DOHH2 (cell line): ENCODE measurements around the gene MAL.

ENCODE experiments used
- H3F3A ChIP-seq: fragments of 200-600 bp; sonication (generic), shearing (Covaris generic); 2 replicates; pipeline ENCODE4 v1.6.0; 2016; ENCODE audit warnings: antibody characterized with exemption, mild to moderate bottlenecking; ENCODE audit not compliant: control insufficient read depth, insufficient read depth
- H3K27ac ChIP-seq: fragments of 200-600 bp; sonication (generic); 2 replicates; pipeline ENCODE4 v1.5.1; 2014; ENCODE audit warnings: low read depth, mild to moderate bottlenecking, low read length, moderate library complexity
- H3K27me3 ChIP-seq: fragments of 200-600 bp; sonication (generic); 2 replicates; pipeline ENCODE4 v1.6.1; 2014; ENCODE audit warnings: mild to moderate bottlenecking, low read length, mixed read lengths; ENCODE audit not compliant: control insufficient read depth
- H3K36me3 ChIP-seq: fragments of 200-600 bp; sonication (generic); 2 replicates; pipeline ENCODE4 v1.6.1; 2014; ENCODE audit warnings: mild to moderate bottlenecking, low read length, moderate library complexity, mixed read lengths; ENCODE audit not compliant: control insufficient read depth
- H3K4me1 ChIP-seq: fragments of 200-600 bp; sonication (generic); 2 replicates; pipeline ENCODE4 v1.6.1; 2014; ENCODE audit warnings: mild to moderate bottlenecking, low read length, mixed read lengths; ENCODE audit not compliant: control insufficient read depth
- H3K4me2 ChIP-seq: fragments of 200-600 bp; sonication (generic); 2 replicates; pipeline ENCODE4 v1.6.0; 2014; ENCODE audit warnings: mild to moderate bottlenecking, low read length, moderate library complexity
- H3K4me3 ChIP-seq: fragments of 200-600 bp; sonication (generic); 2 replicates; pipeline ENCODE4 v1.5.1; 2014; ENCODE audit warnings: mild to moderate bottlenecking, low read length, mixed read lengths
- H3K79me2 ChIP-seq: fragments of 200-600 bp; sonication (generic); 2 replicates; pipeline ENCODE4 v1.6.1; 2014; ENCODE audit warnings: mild to moderate bottlenecking, low read length, mixed read lengths; ENCODE audit not compliant: control insufficient read depth
- H3K9me2 ChIP-seq: fragments of 200-600 bp; sonication (generic); replicated peaks from 2 replicates; pipeline ENCODE4 v1.6.1; 2014; ENCODE audit warnings: mild to moderate bottlenecking, low read length, mixed read lengths; ENCODE audit not compliant: control insufficient read depth
- H3K9me3 ChIP-seq: fragments of 200-600 bp; sonication (generic); 2 replicates; pipeline ENCODE4 v1.6.1; 2014; ENCODE audit warnings: antibody characterized with exemption, low read length, mixed read lengths; ENCODE audit not compliant: control insufficient read depth, insufficient read depth
- H4K20me1 ChIP-seq: fragments of 200-600 bp; sonication (generic); 2 replicates; pipeline ENCODE4 v1.6.0; 2014; ENCODE audit warnings: low read depth, mild to moderate bottlenecking, antibody characterized with exemption, low read length, moderate library complexity; ENCODE audit not compliant: control insufficient read depth, insufficient read depth
- EZH2phosphoT487 ChIP-seq: fragments of 200-600 bp; sonication (generic); IDR thresholded peaks from 2 replicates; pipeline ENCODE4 v1.6.1; 2017; ENCODE audit warnings: borderline replicate concordance, mild to moderate bottlenecking, antibody characterized with exemption, low read length, moderate library complexity, mixed read lengths
- TF ChIP-seq, protein P1 (sequence below): fragments of 200-600 bp; sonication (generic); IDR thresholded peaks from one replicate; pipeline ENCODE4 v1.5.1; 2014; ENCODE audit warnings: antibody characterized with exemption, mild to moderate bottlenecking, low read depth, low read length; ENCODE audit not compliant: poor library complexity, severe bottlenecking

MAL gene

DNA sequence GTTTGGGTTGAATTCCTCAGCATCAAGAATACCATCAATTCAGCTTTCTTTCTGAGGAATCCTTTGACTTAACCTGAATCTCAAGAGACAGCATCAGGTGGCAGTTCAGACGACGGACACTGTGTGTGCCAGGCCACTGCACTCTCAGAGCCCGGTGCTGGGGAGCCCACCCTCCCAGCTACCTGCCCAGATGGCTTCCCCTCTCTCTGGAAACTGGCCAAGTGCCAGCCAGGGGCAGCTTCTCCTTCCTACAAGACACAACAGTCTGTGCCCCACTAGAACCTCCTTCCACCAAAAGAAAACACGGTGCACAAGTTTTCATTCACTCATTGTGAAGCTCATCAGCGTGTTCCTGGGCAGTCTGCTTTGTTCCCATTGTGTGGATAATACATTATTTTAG lies 28.5 kb downstream of the MAL start:
- H3K27me3 ChIP-seq: peaks cover 14% of the 10 kb centered on the region
- no peaks in the 10 kb centered on the region for H4K20me1 ChIP-seq
- TF ChIP-seq, protein P1, sequence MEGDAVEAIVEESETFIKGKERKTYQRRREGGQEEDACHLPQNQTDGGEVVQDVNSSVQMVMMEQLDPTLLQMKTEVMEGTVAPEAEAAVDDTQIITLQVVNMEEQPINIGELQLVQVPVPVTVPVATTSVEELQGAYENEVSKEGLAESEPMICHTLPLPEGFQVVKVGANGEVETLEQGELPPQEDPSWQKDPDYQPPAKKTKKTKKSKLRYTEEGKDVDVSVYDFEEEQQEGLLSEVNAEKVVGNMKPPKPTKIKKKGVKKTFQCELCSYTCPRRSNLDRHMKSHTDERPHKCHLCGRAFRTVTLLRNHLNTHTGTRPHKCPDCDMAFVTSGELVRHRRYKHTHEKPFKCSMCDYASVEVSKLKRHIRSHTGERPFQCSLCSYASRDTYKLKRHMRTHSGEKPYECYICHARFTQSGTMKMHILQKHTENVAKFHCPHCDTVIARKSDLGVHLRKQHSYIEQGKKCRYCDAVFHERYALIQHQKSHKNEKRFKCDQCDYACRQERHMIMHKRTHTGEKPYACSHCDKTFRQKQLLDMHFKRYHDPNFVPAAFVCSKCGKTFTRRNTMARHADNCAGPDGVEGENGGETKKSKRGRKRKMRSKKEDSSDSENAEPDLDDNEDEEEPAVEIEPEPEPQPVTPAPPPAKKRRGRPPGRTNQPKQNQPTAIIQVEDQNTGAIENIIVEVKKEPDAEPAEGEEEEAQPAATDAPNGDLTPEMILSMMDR: no peak
- no peak for TF ChIP-seq EZH2phosphoT487
- H3K9me2 ChIP-seq: no peaks in the 10 kb centered on the region
- no peaks in the 10 kb centered on the region for H3K79me2 ChIP-seq
- H3K4me3 ChIP-seq: no peak overlapping the region
- H3K4me1 ChIP-seq: no peaks in the 10 kb centered on the region
- no peaks in the 10 kb centered on the region for H3K9me3 ChIP-seq
- H3K27ac ChIP-seq: no peak overlapping the region
- no peak overlapping the region for H3K4me2 ChIP-seq
- no peaks in the 10 kb centered on the region for H3K36me3 ChIP-seq
- no peaks in the 10 kb centered on the region for H3F3A ChIP-seq

DNA sequence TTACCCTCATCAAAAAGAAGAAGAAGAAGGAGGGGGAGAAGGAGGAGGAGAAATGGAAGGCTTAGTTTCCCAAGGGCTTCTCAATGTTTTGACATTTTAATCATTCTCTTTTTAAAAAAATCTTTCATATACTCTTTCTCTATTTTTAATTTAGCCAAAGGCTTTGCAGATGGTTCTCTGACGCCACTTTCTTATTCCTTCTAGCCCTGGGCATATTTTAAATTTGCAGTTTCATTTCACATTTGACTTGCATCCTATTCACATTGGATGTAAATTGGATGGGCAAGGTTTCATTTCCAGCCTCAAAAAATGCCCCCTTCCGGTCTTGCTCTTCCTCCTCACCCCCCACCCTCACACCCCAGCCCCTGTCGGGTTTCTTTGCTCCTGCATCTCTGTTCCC lies 29.8 kb downstream of the MAL start:
- no peak overlapping the region for H3K4me2 ChIP-seq

DNA sequence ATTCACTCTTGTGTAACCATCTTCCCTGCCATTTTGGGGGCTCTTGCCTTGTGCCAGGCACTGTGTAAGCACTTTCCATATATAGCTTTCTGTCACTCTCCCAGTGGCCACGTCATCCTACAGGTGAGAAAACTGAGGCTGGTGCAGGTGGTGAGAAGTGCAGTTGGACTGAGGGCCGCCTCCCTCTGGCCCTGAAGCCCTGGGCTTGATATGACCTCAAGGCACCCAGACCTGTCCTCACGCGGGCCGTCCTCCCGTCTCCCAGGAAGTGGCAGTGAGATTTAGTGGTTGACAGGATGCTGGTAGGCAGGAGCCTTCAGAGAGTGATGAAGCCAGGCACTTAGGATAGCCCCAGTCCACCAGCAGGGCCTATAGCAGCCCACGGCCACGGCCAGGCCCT lies 30.5 kb downstream of the MAL start:
- no peaks in the 10 kb centered on the region for H4K20me1 ChIP-seq
- no peaks in the 10 kb centered on the region for H3F3A ChIP-seq
- H3K27ac ChIP-seq: no peak overlapping the region
- TF ChIP-seq EZH2phosphoT487: no peak
- TF ChIP-seq, protein P1: no peak
- no peak overlapping the region for H3K4me2 ChIP-seq
- peaks cover 14% of the 10 kb centered on the region for H3K27me3 ChIP-seq
- H3K79me2 ChIP-seq: no peaks in the 10 kb centered on the region
- no peak overlapping the region for H3K4me3 ChIP-seq
- no peaks in the 10 kb centered on the region for H3K9me3 ChIP-seq
- no peaks in the 10 kb centered on the region for H3K9me2 ChIP-seq
- no peaks in the 10 kb centered on the region for H3K4me1 ChIP-seq
- H3K36me3 ChIP-seq: no peaks in the 10 kb centered on the region

More for the DNA sequence above, 29.8 kb downstream of the MAL start:
- Histone ChIP-seq H3K9me3 (no peaks in the 10 kb centered on the region), H3K27ac (no peak overlapping the region), H3K4me3 (no peak overlapping the region), H3K36me3 (no peaks in the 10 kb centered on the region), H3K4me1 (no peaks in the 10 kb centered on the region), H3F3A (no peaks in the 10 kb centered on the region), H3K79me2 (no peaks in the 10 kb centered on the region), H4K20me1 (no peaks in the 10 kb centered on the region), H3K27me3 (peaks cover 14% of the 10 kb centered on the region), H3K9me2 (no peaks in the 10 kb centered on the region)
- TF ChIP-seq, protein P1: no peak
- TF ChIP-seq EZH2phosphoT487: no peak
